Erythroblast (primary cell): ENCODE data around the gene FLT3LG.
A peak's percentile ranks its signal among the peaks of the same experiment; 100 is the strongest.

Experiments
- DNase-seq, 2 experiments: peaks; one replicate each; lab custom pipeline; 2025; lab: John Stamatoyannopoulos, UW
- GATA1 ChIP-seq: IDR thresholded peaks from 2 replicates; pipeline ENCODE4 v1.6.1; 2011; ENCODE audit warnings: low read depth, mild to moderate bottlenecking, control low read depth, low read length, moderate library complexity
- POLR2A ChIP-seq: IDR thresholded peaks from 2 replicates; pipeline ENCODE4 v1.6.1; 2011; ENCODE audit warnings: mild to moderate bottlenecking, low read length

FLT3LG gene

GRCh38 chr19:49481020-49481683 is 7.1 kb downstream of the FLT3LG start:
- TF ChIP-seq GATA1 (no peak), POLR2A (no peak)
- DNase-seq = no peak

- no peak for DNase-seq
- TF ChIP-seq POLR2A (no peak), GATA1 (no peak)
Measured at GRCh38 chr19:49486232-49486631, 12.2 kb downstream of the FLT3LG start.

GRCh38 chr19:49486710-49487276 is 12.8 kb downstream of the FLT3LG start:
- DNase-seq = no peak
- no peak for TF ChIP-seq GATA1
- TF ChIP-seq POLR2A = no peak

GRCh38 chr19:49487277-49488045 is 13.4 kb downstream of the FLT3LG start, which contains the start of gene RPL13A:
RPL13A (plus strand) TSS chr19:49487608; CDS start chr19:49487630, 22 bp downstream.
- DNase-seq = peak; percentile 100
- peak; percentile 100 for TF ChIP-seq POLR2A
- no peak for TF ChIP-seq GATA1

GRCh38 chr19:49488046-49488862 is 14.2 kb downstream of the FLT3LG start:
- no peak for DNase-seq
- TF ChIP-seq GATA1 (no peak), POLR2A (no peak)

- TF ChIP-seq POLR2A (no peak), GATA1 (no peak)
- no peak for DNase-seq
Measured at GRCh38 chr19:49488863-49489537, 15.0 kb downstream of the FLT3LG start.

- peak; percentile 13 for TF ChIP-seq POLR2A
- no peak for TF ChIP-seq GATA1
- no peak for DNase-seq
Measured at GRCh38 chr19:49489601-49490167, 15.7 kb downstream of the FLT3LG start.

- TF ChIP-seq POLR2A (no peak), GATA1 (no peak)
- DNase-seq = no peak
Measured at GRCh38 chr19:49490287-49491029, 16.4 kb downstream of the FLT3LG start.

- DNase-seq = no peak
- no peak for TF ChIP-seq POLR2A
- no peak for TF ChIP-seq GATA1
Measured at GRCh38 chr19:49491030-49491803, 17.2 kb downstream of the FLT3LG start.

GRCh38 chr19:49491804-49492572 is 18.0 kb downstream of the FLT3LG start:
- no peak for DNase-seq
- TF ChIP-seq POLR2A (no peak), GATA1 (no peak)
